HK-2 (cell line): ENCODE results near the gene DNAJC13.
"Not testable (repeated sequence)": the region's sequence is repeated elsewhere in the genome, so short reads cannot be mapped to it uniquely, and the experiment has no call there.

Source experiments
- DNase-seq: peaks from one replicate; pipeline ENCODE4 v3.0.0-alpha.2; 2018; ENCODE audit not compliant: unreplicated experiment

The DNAJC13 gene

DNA sequence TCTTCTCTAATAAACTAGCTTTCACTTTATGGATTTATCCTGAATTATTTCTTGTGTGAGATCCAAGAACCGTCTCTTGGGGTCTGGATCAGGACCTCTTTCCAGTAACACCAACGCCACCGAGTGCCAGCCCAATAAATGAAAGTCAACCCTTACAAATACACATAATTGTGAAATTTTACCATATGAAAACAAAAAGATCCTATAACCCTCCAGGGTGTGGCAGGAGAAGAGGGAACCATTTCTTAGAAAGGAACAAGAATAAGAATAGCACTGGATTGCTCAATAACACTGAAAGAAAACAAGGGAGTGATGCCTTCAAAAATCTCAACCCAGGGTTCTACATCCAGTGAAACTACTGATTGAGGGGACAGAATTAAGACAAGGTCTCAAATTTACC, 128.2 kb downstream of the DNAJC13 start:
- DNase-seq: no peak

- DNase-seq: no peak
These were observed 131.9 kb downstream of the DNAJC13 start for GRCh38 chr3:132549169-132549568.

DNA sequence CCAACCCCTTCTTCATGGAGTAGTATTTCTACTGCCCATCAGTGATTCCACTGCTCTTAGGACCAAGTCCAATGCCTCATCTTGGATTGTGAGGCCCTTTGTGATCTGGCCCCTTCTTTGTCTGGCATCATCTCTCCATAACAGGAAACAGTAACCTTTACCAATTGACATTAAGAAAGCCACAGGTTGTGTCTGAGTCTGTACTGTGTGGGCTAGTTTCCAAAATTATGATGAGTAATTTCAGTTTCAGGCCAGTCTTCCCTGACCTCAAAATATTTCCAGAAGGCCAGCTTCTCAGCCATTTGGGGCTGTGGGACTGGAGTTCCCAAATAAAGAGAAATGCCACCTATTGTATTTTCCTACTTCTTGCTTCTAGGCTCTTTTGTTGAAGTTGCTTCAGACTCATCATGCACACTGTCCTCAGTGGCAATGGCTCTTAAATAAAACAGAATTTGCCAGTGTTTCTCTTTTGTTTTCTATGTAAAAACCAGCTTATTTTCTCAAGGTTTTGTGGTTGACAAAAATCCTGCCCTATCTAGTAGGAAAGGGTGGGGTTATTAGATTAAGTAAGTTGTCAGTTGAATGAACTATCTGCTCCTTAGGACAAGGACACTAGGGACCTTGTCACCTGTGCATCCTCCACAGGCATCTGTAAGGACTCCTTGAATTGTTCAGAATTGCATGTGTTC, 132.7 kb downstream of the DNAJC13 start:
- no peak for DNase-seq

DNA sequence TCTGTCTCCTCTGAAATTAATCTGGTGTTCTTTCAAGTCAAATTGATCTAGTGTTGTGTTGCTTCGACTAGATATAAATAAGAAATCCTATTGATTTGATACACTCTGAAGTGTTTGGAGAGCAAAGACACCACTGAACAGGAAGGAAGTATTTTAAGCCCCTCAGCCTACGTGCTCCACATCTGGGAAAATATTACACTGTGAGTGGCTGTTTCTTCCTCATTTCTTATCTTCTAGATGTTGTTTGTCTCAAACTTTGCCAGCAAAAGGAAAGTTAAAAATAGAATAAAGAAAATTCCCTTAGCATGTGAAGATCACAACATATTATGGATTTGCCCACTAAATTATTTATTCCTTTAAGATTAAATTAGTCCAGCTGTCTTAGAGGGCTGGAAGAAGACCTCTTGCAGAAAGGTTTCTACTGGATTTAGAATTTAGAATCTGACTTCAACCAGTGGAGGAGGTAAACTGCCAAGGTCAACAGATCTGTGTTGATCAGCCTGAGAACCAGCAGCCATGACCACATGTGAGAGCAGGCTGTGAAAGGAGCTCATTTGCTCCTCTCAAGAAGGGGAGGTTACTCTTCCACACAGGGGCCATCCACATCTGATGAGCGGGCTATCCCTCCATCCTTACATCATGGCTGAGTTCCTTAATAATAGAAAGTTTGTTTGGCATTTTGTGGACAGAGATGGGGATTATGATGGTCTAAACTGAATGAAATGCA, 133.4 kb downstream of the DNAJC13 start:
- DNase-seq: no peak

DNA sequence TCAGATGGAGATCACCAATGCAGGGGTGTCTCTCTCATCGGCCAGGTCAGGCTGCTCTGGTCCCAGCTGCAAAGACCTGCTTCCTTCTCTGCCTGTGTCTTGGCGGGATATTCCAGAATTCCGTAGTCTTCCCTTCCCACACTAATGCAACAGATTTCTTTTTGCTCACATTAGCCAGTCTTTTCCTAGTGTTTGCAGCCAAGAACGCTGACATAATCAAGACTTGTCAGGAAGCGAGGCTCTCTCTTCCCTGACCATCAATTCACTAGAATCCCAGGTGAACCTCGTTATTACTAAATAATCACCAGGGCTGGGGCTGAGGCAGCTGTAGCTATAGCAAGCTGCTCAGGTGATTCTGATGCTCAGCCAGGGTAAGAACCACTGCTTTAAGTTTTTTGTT, 136.5 kb downstream of the DNAJC13 start:
- no peak for DNase-seq

GRCh38 chr3:132554437-132554836, 137.1 kb downstream of the DNAJC13 start:
- DNase-seq: no peak

GRCh38 chr3:132555306-132556035, 138.2 kb downstream of the DNAJC13 start:
- no peak for DNase-seq

DNA sequence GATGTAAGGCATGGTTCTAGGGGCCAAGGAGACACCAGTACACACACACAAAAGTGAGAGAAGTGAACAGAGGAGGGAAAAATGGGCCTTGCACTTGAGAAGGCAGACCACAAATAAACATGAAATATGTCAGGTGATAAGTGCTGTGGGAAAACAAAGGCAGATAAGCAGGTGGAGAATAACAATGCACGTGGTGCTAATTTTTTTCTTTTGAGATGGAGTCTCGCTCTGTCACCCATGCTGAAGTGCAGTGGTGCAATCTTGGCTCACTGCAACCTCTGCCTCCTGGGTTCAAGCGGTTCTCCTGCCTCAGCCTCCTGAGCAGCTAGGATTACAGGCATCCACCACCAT, 138.7 kb downstream of the DNAJC13 start:
- not testable (repeated sequence) for DNase-seq

DNA sequence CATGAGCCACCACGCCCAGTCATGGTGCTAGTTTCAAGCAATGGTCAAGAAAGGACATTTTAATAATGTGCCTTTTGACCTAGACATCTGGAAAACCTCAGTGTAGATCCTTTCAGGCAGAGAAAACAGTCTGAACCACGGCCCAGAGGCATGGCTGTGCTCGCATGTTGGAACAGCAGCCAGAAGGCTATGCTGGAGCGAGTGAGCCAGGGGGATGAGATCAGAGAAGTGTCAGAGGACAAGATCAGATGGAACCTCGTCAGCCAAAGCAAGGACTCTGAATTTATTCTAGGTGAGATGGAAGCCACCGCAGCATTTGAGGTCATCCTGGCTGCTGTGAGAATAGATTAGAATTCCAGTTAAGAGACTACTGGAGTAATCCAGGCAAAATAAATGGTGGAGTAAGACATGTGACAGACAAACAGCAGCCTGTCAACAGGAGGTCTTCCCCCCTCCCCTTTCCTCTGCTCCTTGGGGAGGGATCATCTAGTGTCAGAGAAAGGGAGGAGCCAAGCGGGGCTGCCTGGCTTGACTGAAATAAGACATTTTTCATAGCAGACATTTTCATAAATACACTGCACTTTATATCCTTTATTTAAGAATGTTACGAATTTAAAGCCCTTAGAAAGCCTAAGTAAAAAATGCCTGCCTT, 139.3 kb downstream of the DNAJC13 start:
- DNase-seq: no peak

DNA sequence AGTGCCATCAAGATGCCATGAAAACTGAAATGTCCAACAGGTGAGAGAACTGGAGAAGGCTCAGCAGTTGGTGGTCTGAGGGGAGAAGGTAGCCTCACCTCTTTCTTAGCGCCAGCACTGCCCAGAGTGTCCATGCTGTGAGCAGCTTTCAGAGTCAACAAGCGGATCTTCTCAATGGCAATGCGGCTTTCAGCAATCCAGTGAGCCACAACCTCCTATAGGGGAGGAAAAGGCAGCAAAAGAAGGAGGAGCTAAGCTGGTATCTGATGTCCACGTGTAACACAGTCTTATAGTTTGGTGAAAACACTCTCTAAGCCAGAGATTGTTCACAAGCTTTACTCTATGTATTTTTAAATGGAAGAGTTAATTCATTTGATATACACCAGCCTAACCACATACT, 143.7 kb downstream of the DNAJC13 start:
- no peak for DNase-seq

- DNase-seq: no peak
These were observed 146.2 kb downstream of the DNAJC13 start for GRCh38 chr3:132563420-132564069.

- no peak for DNase-seq
These were observed 146.8 kb downstream of the DNAJC13 start for GRCh38 chr3:132564070-132564465.

GRCh38 chr3:132568422-132568821, 151.1 kb downstream of the DNAJC13 start:
- DNase-seq: no peak

DNA sequence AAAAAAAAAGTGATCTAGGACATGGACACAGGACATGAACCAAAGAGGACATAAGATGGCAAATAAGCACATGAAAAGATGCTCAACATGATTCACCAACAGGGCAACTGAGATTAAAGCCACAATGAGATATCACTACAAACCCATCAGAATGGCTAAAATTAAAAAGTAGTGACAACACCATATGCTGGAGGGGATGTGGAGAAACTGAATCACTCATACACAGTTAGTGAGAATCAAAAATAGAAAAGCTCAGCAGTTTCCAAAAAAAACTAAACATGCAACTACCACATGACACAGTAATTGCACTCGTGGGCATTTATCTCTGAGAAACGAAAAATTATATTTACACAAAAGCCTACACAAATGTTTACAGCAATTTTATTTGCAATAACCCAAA, 151.9 kb downstream of the DNAJC13 start:
- DNase-seq: no peak

DNA sequence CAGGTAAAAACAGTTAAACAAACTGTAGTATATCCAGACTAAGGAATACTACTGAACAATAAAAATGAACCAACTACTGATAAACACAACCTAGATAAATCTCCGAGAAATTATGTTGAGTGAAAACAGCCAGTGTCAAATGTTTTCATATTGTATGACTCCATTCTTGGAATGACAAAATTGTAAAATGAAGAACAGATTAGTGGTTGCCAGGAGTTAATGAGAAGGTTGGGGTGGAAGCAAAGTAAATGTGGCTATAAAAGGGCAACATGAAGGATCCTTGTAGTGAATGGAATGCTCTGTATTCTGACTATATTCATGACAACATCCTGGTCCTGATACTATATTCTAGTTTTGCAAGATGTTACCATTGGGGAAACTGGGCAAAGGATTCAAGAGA, 152.3 kb downstream of the DNAJC13 start:
- DNase-seq: no peak

DNA sequence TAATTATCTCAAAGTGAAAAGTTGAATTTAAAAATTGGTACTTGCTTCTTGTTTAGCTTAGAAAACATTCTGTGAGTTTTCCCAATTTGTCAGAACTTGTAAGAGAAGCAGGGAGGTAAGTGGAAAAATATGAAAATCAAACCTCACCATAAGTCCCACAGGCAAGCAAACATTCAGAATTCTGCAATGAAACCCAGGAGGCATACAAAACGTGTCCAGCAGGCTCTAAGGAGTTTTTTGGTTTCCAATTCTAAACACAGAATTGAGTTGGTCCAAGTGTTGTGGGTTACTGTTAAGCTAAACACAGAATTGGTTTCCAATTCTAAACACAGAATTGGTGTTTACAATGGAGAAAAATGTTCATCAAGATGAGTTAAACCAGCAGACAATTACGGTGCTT, 152.7 kb downstream of the DNAJC13 start:
- DNase-seq: no peak

DNA sequence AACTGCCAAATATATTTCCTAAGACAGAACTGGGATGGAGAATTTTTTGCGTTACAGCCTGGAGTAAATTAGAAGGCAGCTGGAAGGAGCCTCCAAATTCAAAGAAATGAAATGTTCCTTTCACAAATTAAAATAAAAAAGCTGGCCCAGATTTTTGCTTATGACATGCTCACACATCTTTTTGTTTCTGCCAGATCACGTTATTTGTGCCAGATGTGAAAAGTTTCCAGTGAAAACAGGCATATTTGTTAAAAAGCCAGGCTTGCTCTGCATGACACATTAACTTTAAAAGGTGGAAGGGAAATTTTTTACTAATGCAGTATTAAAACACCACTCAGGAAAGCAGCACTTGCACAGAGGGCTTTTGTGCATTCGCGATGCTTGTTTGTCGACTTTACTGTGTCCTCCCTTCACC, 156.5 kb downstream of the DNAJC13 start:
- no peak for DNase-seq

DNA sequence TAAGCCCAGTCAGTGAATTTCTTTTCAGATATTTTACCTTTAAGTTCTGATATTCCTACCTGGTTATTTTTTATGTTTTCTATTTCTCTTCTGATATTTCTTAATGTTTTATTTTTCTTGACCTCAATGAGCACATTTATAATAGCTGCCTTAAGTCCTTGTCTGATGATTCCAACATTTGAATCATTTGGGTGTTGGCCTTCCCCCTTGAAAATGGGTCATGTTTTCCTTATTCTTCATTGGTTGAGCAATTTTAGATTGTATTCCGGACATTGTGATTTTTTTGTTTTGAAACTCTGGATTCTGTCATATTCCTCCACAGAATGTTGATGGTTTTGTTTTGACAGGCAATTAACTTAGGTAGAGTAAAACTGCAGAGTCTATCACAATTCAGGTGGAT, 170.1 kb downstream of the DNAJC13 start:
- DNase-seq: no peak
